Measurements from ENCODE around the gene ANO9. TPM values are rescaled to one million over a fixed set of nuclear protein-coding genes. Genes with fewer than 3 reads are reported as not detected.

ANO9 gene
- total RNA-seq, 3 donors from 2014 or later = 0.32 to 14.2 (median 9.8) TPM

GRCh38 chr11:489610-490185, 47.9 kb upstream of the ANO9 start:
- H3K4me3 ChIP-seq = no peak overlapping the region
- H3K9me3 ChIP-seq = no peaks in the 10 kb centered on the region
- no peaks in the 10 kb centered on the region for H3K27me3 ChIP-seq
- intact Hi-C loops (cut with DNase I; ENCODE audit: low total_unique reads) = no loop called here
- DNase-seq (ENCODE audit: low spot score in 2 of 2) = no peak
- no peaks in the 10 kb centered on the region for H3K4me1 ChIP-seq
- TF ChIP-seq POLR2AphosphoS5 (IDR thresholded peaks at IDR 0.05) (no peak), POLR2A (IDR thresholded peaks at IDR 0.05) (no peak)
- TF ChIP-seq, protein P1, sequence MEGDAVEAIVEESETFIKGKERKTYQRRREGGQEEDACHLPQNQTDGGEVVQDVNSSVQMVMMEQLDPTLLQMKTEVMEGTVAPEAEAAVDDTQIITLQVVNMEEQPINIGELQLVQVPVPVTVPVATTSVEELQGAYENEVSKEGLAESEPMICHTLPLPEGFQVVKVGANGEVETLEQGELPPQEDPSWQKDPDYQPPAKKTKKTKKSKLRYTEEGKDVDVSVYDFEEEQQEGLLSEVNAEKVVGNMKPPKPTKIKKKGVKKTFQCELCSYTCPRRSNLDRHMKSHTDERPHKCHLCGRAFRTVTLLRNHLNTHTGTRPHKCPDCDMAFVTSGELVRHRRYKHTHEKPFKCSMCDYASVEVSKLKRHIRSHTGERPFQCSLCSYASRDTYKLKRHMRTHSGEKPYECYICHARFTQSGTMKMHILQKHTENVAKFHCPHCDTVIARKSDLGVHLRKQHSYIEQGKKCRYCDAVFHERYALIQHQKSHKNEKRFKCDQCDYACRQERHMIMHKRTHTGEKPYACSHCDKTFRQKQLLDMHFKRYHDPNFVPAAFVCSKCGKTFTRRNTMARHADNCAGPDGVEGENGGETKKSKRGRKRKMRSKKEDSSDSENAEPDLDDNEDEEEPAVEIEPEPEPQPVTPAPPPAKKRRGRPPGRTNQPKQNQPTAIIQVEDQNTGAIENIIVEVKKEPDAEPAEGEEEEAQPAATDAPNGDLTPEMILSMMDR (IDR thresholded peaks at IDR 0.05) = no peak
- no peak overlapping the region for H3K27ac ChIP-seq
- H3K36me3 ChIP-seq = peaks cover 6% of the 10 kb centered on the region

DNA sequence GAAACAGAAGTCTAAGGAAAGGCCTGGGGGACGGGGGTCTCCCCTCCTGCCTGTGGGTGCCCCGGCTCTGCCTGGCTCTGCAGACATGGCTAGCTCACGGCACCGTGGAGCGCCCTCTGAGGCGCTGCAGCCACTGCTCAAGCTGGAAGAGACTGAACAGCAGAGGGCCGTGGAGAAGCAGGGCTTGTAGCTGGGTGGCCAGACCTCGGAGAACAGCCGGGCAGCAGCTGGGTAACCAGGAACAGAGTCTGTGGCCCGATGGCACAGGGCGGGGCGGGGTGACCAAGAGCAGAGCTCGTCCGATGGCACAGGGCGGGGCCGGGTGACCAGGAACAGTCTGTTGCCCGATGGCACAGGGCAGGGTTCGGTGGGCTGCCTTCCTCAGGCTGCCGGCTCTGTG, 47.2 kb upstream of the ANO9 start:
- no peak for TF ChIP-seq POLR2AphosphoS5 (IDR thresholded peaks at IDR 0.05)
- TF ChIP-seq, protein P1 (IDR thresholded peaks at IDR 0.05) = no peak
- no peak for TF ChIP-seq POLR2A (IDR thresholded peaks at IDR 0.05)
- Histone ChIP-seq H3K9me3 (no peaks in the 10 kb centered on the region), H3K27ac (no peak overlapping the region), H3K36me3 (peaks cover under 1% of the 10 kb centered on the region), H3K27me3 (no peaks in the 10 kb centered on the region), H3K4me3 (no peak overlapping the region), H3K4me1 (no peaks in the 10 kb centered on the region)
- DNase-seq (ENCODE audit: low spot score in 2 of 2) = no peak
- intact Hi-C loops (cut with DNase I; ENCODE audit: low total_unique reads) = no loop called here

- H3K27ac ChIP-seq = no peak overlapping the region
- H3K27me3 ChIP-seq = no peaks in the 10 kb centered on the region
- intact Hi-C loops (cut with DNase I; ENCODE audit: low total_unique reads) = no loop called here
- no peak overlapping the region for H3K4me3 ChIP-seq
- TF ChIP-seq POLR2AphosphoS5 (IDR thresholded peaks at IDR 0.05) (no peak), POLR2A (IDR thresholded peaks at IDR 0.05) (no peak)
- TF ChIP-seq, protein P1 (IDR thresholded peaks at IDR 0.05) = no peak
- H3K9me3 ChIP-seq = no peaks in the 10 kb centered on the region
- no peak for DNase-seq (ENCODE audit: low spot score in 2 of 2)
- H3K4me1 ChIP-seq = no peaks in the 10 kb centered on the region
- H3K36me3 ChIP-seq = no peaks in the 10 kb centered on the region
These were observed 46.8 kb upstream of the ANO9 start for GRCh38 chr11:488579-488978.

DNA sequence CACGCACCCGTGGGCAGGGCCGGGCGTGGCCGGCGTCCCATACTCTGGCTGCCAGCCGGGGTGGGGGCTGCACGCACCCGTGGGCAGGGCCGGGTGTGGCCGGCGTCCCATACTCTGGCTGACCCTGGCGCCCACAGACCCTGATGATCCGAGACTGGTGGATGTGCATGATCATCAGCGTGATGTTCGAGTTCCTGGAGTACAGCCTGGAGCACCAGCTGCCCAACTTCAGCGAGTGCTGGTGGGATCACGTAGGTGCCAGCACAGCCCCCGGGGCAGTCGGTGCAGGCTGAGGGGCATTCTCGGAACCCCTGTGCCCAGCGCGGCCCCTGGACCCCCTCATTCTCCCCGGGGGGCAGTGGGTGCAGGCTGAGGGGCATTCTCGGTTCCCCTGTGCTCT, 46.3 kb upstream of the ANO9 start:
- H3K27ac ChIP-seq = no peak overlapping the region
- no peak for DNase-seq (ENCODE audit: low spot score in 2 of 2)
- intact Hi-C loops (cut with DNase I; ENCODE audit: low total_unique reads) = no loop called here
- no peaks in the 10 kb centered on the region for H3K27me3 ChIP-seq
- no peaks in the 10 kb centered on the region for H3K4me1 ChIP-seq
- TF ChIP-seq, protein P1 (IDR thresholded peaks at IDR 0.05) = no peak
- TF ChIP-seq POLR2AphosphoS5 (IDR thresholded peaks at IDR 0.05) (no peak), POLR2A (IDR thresholded peaks at IDR 0.05) (no peak)
- no peaks in the 10 kb centered on the region for H3K36me3 ChIP-seq
- H3K4me3 ChIP-seq = no peak overlapping the region
- no peaks in the 10 kb centered on the region for H3K9me3 ChIP-seq

DNA sequence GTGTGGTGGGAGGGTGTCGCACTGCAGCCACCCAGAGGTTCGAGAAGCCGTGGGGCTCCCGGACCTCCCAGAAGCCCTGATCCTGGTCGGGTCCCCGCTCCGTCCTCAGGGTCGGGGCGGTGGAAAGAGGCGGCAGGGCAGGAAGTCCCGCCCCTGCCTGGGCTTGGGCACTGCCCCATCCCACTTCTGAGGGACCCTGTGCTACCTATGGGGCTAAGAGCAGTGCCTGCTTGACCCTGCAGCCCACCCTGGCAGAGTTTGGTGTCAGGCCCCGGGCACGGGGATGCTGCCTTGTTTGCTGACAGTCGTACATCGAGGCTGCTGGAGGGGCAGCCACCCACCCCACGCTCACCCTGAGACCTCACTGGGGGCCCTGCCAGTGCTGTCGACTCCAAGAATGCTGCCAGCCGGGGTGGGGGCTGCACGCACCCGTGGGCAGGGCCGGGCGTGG, 45.8 kb upstream of the ANO9 start:
- TF ChIP-seq POLR2AphosphoS5 (IDR thresholded peaks at IDR 0.05) (no peak), POLR2A (IDR thresholded peaks at IDR 0.05) (no peak)
- TF ChIP-seq, protein P1 (IDR thresholded peaks at IDR 0.05) = no peak
- intact Hi-C loops (cut with DNase I; ENCODE audit: low total_unique reads) = no loop called here
- H3K4me1 ChIP-seq = no peaks in the 10 kb centered on the region
- H3K9me3 ChIP-seq = no peaks in the 10 kb centered on the region
- H3K27ac ChIP-seq = no peak overlapping the region
- H3K27me3 ChIP-seq = no peaks in the 10 kb centered on the region
- no peak overlapping the region for H3K4me3 ChIP-seq
- no peaks in the 10 kb centered on the region for H3K36me3 ChIP-seq
- no peak for DNase-seq (ENCODE audit: low spot score in 2 of 2)

Measured in breast epithelium (tissue), 4 donors.